ENCODE results near the gene MYOCD. TPM values are rescaled to one million over a fixed set of nuclear protein-coding genes. Genes with fewer than 3 reads are reported as not detected.
A peak's percentile ranks its signal among the peaks of the same experiment; 100 is the strongest.

The MYOCD gene
- total and polyA plus RNA-seq, 2 of the 13 experiments (the other 11 are each of a cell fraction or from before 2014, with no cell fraction given), result not detected

- H2AFZ ChIP-seq (ENCODE audit: low read length), result no peak overlapping the region
- BruUV-seq (replicated peaks), result no TSS peak
- H3K9me3 ChIP-seq (ENCODE audit: low read length), result no peaks in the 10 kb centered on the region
- intact Hi-C loops (cut with micrococcal nuclease; ENCODE audit: unreplicated experiment), result no loop called here
- FAIRE-seq (no peak), ATAC-seq (no peak), DNase-seq (ENCODE audit: low spot score) (no peak)
- in situ Hi-C loops (cut with HindIII; ENCODE audit: extremely low pct_ligation_motif_present, low pct_unique_long_range_greater_than_20kb), result no loop called here
- H4K20me1 ChIP-seq (ENCODE audit: insufficient read depth, low read length), result no peaks in the 10 kb centered on the region
- H3K36me3 ChIP-seq (replicated peaks in 1 of 2; ENCODE audit: control insufficient read depth in 1 of 2, insufficient read depth in 2 of 2, low read length in 2 of 2), result no peaks in the 10 kb centered on the region
- H3K27me3 ChIP-seq (ENCODE audit: control insufficient read depth in 1 of 2, insufficient read depth in 2 of 2, low read length in 2 of 2), result no peaks in the 10 kb centered on the region
- ChIA-PET POLR2A (no interaction called here), CTCF (ENCODE audit: low intra/inter-chr PET ratio, low total read pairs) (no interaction called here)
- H3K4me1 ChIP-seq (ENCODE audit: insufficient read depth, low read length), result no peaks in the 10 kb centered on the region
- WGBS (ENCODE audit: low lambda C conversion rate), result 12% methylated on average over 11 of the region's 11 CpGs
- H3K27ac ChIP-seq (ENCODE audit: extremely low read length, insufficient read depth, low read length), result no peak overlapping the region
- H3K9ac ChIP-seq (ENCODE audit: insufficient read depth, low read depth, low read length), result no peak overlapping the region
- no peak overlapping the region for H3K4me3 ChIP-seq (replicated peaks in 1 of 3; ENCODE audit: insufficient read depth in 1 of 3, low read depth in 2 of 3, low read length in 3 of 3)
- no peaks in the 10 kb centered on the region for H3K79me2 ChIP-seq (ENCODE audit: insufficient read depth, low read length)
- TF ChIP-seq SOX5 (CRISPR knock-in tag; IDR thresholded peaks at IDR 0.05; ENCODE audit: borderline replicate concordance) (no peak), USF2 (IDR thresholded peaks at IDR 0.05; ENCODE audit: low read depth, low read length) (no peak), USF2 (CRISPR knock-in tag; IDR thresholded peaks at IDR 0.05; ENCODE audit: borderline replicate concordance) (no peak), TFE3 (CRISPR knock-in tag; IDR thresholded peaks at IDR 0.05) (no peak), ZNF572 (CRISPR knock-in tag; IDR thresholded peaks at IDR 0.05) (no peak), ZNF749 (CRISPR knock-in tag; IDR thresholded peaks at IDR 0.05; ENCODE audit: borderline replicate concordance) (no peak), ZNF629 (CRISPR knock-in tag; conservative IDR thresholded peaks at IDR 0.05) (peak; percentile 61), NR2C2 (CRISPR knock-in tag; IDR thresholded peaks at IDR 0.05; ENCODE audit: borderline replicate concordance) (no peak)
- no peak overlapping the region for H3K4me2 ChIP-seq (ENCODE audit: low read depth, low read length)
Measured at GRCh38 chr17:12637745-12638651, 27.7 kb upstream of the MYOCD start.

Measured in HepG2 (cell line).